HG03280 (cell line): ENCODE measurements around the gene BPIFB1.

Source experiments
- ATAC-seq: cut with Tn5 transposase; IDR thresholded peaks from one replicate; pipeline ENCODE4 v1.9.1; 2021; ENCODE audit warnings: mild to moderate bottlenecking, moderate library complexity; ENCODE audit not compliant: unreplicated experiment

The BPIFB1 gene

GRCh38 chr20:33272155-33272873 is 10.7 kb upstream of the BPIFB1 start:
- no peak for ATAC-seq

GRCh38 chr20:33273117-33273851 is 9.7 kb upstream of the BPIFB1 start:
- no peak for ATAC-seq

GRCh38 chr20:33275215-33275614 is 7.8 kb upstream of the BPIFB1 start:
- no peak for ATAC-seq

GRCh38 chr20:33275871-33276270 is 7.1 kb upstream of the BPIFB1 start:
- no peak for ATAC-seq

GRCh38 chr20:33276303-33277113 is 6.5 kb upstream of the BPIFB1 start:
- ATAC-seq, result no peak

- no peak for ATAC-seq
Observed at GRCh38 chr20:33277471-33278441, 5.3 kb upstream of the BPIFB1 start.

- no peak for ATAC-seq
Observed at GRCh38 chr20:33278700-33279099, 4.3 kb upstream of the BPIFB1 start.

GRCh38 chr20:33279261-33279910 is 3.6 kb upstream of the BPIFB1 start:
- ATAC-seq, result no peak

GRCh38 chr20:33280000-33280680 is 2.9 kb upstream of the BPIFB1 start:
- ATAC-seq, result no peak

GRCh38 chr20:33280775-33281174 is 2.2 kb upstream of the BPIFB1 start:
- no peak for ATAC-seq

GRCh38 chr20:33281550-33282146 is 1.4 kb upstream of the BPIFB1 start:
- ATAC-seq, result no peak

- no peak for ATAC-seq
Observed at GRCh38 chr20:33282196-33282934, 649 bp upstream of the BPIFB1 start.

- no peak for ATAC-seq
Observed at GRCh38 chr20:33284284-33284683, 1.3 kb downstream of the BPIFB1 start.

- no peak for ATAC-seq
Observed at GRCh38 chr20:33284937-33285336, 1.9 kb downstream of the BPIFB1 start.

GRCh38 chr20:33285861-33286495 is 3.0 kb downstream of the BPIFB1 start:
- ATAC-seq, result no peak

- no peak for ATAC-seq
Observed at GRCh38 chr20:33287884-33288283, 4.9 kb downstream of the BPIFB1 start.

GRCh38 chr20:33290852-33291251 is 7.8 kb downstream of the BPIFB1 start:
- ATAC-seq, result no peak

GRCh38 chr20:33291416-33291815 is 8.4 kb downstream of the BPIFB1 start:
- ATAC-seq, result no peak
